NCI-H526 treated with DMSO at 0.1 percent for 48 hours (cell line): Measurements from ENCODE around the gene HIPK3.

Source experiments
- DNase-seq: peaks from one replicate; lab custom pipeline; 2025; lab: John Stamatoyannopoulos, UW

Gene HIPK3

GRCh38 chr11:33390944-33391892 lies 134.0 kb downstream of the HIPK3 start:
- DNase-seq = no peak

- DNase-seq = peak; percentile 14
These were observed 134.7 kb downstream of the HIPK3 start for GRCh38 chr11:33391893-33392251.

GRCh38 chr11:33394431-33395109 lies 137.4 kb downstream of the HIPK3 start:
- no peak for DNase-seq

GRCh38 chr11:33396361-33396760 lies 139.2 kb downstream of the HIPK3 start:
- no peak for DNase-seq

- DNase-seq = no peak
These were observed 142.2 kb downstream of the HIPK3 start for GRCh38 chr11:33399421-33399820.

GRCh38 chr11:33402066-33402465 lies 144.9 kb downstream of the HIPK3 start:
- DNase-seq = no peak

GRCh38 chr11:33403344-33403743 lies 146.2 kb downstream of the HIPK3 start:
- no peak for DNase-seq

GRCh38 chr11:33405834-33406602 lies 148.8 kb downstream of the HIPK3 start:
- DNase-seq = no peak
